DMS79 (cell line): ENCODE results near the gene SLC6A3.
"Not testable (repeated sequence)": the region's sequence is repeated elsewhere in the genome, so short reads cannot be mapped to it uniquely, and the experiment has no call there.

Experiments used
- DNase-seq: peaks from one replicate; lab custom pipeline; 2025; lab: John Stamatoyannopoulos, UW

SLC6A3 gene

DNA sequence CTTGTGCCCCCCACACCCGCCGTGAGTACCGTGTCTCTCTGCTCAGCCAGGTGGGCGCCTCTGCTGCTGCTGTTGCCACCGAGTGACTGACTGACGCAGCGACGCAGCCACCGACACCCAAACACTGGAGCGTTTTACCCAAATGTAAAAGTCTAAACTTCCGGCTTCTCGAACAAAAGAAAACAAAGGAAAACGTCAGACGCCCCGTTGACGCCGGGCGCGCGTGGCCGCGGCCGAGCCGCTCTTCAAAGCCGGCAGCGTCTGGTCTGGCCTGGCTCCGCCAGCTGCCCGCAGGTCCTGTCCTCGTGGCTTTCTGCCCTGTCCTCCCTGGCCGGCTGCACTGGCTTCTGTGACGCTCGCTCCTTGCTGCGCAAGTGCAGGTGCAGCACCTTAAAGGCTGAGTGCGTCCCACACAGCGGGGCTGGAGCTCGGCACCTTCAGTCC lies 58.9 kb downstream of the SLC6A3 start:
- peak; percentile 51 for DNase-seq

DNA sequence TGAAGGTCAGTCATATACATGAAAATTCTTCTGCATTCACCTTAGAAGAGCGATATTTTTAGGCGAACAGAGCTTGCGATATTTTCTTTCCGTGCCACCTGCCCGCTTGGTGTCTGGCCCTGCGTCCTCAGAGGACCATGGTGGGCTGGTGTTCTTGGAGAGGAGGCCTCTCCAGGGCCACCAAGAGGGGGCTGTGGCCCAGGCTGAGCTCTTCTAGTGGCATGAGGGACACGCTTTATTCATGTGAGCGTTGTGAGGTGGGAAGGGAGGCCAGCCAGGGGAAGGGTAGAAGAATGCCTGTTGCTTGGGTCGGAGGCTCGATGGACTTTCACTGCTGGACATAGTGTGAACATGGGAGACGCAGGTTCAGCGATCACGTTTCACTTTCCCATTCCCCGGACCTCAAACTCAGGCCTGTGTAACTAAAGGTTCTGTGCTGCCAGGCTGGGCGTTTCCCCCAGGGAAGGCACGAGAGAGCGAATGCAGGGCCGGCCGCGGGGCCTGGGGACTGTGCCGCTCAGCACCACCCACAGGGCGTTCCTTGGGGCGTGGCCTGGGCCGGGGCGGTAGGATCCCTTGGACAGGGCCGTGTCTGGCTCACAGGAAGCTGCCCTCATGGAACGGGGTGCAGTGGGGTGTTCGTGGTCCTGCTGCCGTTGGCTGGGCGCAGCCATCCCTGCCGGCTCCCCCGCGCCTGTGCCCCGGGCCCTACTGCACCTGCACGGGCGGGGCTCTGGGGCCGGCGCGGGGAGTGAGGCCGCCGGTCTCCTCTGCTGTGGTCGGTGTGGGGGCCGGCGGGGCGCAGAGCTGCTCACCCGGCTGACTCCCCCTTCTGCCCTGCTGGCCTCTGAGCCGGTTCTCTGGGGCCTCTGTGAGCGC lies 59.6 kb downstream of the SLC6A3 start:
- DNase-seq, result peak; percentile 53

DNA sequence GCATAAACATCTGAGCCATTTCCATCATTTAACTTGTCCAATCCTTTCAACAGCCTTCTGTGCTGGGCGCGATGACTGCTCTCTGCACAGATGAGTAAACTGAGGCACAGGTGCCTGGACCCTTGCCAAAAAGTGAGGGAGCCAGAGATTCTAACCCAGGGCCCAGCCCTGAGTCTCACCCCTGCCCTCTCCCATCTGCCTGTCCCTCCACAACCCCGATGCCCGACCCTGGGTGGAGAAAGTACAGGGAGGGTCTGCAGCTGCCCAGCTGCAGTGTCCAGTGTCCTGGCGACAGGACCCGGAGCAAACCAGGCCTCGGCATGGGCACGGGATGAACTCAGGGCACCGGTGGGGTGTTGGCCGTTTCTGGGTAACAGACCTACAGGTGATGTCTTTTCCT lies 60.7 kb downstream of the SLC6A3 start:
- DNase-seq, result no peak

DNA sequence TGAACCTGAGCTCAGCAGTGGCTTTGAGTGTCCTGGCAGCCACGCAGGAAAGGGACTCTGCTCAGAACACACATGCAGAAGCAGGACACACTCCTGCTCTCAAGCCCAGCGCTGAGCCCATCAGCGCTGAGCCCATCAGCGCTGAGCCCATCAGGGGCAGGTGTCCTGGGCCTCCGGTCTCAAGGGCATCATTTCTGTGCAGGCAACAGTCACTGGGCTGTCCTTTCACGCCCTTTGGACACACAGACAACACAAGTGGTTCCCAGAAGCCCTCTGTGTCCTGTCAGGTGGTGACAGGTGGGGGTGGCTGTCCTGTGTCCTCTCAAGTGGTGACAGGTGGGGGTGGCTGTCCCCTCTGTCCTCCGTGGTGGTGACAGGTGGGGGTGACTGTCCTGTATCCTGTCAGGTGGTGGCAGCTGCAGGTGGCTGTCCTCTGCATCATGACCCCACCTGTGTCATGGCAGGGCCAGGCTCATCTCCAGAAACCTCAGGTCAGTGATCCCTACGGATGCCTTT lies 61.3 kb downstream of the SLC6A3 start:
- DNase-seq, result no peak

DNA sequence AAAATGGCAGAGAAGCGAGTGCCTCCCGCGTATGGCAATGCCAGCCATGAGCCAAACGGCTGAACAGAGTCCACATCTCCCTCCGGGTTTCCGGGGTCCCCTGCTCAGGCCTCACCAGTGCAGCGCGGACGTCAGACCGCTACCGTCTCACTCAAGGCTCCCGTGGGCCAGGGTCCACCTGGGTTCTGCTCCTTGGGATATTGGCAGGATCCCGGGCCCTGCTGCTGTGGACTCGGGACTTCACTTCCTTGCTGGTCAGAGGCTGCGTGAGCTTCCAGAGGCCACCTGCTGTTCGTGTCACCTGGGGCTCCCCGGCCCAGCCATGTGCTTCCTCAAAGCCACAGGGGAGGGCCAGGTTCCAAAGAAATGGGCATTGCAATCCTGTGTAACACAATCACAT lies 61.9 kb downstream of the SLC6A3 start:
- no peak for DNase-seq

DNA sequence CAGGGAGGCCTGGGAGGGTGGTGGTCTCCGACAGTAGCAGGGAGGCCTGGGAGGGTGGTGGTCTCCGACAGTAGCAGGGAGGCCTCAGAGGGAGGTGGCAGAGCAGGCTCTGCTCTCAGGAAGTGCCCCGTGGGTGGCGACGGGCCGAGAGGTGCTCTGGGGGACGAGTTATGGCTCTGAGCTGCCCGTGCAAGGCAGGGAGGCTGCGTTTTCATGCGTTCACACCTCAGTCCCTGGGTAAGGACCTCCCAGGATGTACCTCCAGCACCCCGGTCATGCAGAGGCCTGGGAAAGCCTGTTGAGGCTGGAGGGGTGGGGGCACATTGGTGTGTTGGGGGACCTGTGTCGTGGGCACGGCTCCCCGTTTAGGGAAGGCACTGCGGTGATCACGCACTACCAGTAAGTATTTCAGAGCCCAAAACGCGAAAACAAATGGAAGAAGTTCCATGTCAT lies 63.0 kb downstream of the SLC6A3 start:
- DNase-seq, result no peak

DNA sequence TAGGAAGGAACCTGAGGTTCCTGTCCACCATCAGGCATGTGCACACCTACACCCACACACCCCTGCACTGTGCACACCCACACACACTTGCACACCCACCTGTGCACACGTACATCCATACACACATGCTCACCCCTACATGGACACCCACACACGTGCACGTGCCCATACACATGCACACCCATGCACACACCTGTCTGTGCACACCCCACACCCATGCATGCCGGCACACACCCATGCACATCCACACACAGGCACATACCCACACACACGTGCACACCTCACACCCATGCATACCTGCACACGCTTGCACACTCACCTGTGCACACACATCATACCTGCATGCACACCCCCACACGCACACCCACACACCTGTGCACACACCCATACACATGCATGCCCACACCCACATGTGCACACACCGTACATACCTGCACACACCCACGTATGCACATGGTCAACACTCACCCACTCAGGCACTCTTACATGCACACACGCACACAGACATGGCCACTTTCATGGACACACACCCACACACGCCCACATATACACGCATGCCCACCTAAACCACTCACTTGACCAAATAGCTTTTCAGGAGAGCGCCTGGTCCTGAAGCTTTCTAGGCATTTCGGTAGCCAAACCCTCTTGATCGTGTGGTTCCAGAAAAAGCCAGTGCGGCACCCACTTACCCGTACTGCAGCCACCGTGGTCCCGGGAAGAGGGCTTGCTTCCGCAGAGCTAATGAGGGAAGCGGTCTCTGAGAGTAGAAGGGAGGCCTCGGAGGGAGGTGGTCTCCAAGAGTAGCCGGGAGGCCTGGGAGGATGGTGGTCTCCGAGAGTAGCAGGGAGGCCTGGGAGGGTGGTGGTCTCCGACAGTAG lies 63.6 kb downstream of the SLC6A3 start:
- DNase-seq, result no peak

DNA sequence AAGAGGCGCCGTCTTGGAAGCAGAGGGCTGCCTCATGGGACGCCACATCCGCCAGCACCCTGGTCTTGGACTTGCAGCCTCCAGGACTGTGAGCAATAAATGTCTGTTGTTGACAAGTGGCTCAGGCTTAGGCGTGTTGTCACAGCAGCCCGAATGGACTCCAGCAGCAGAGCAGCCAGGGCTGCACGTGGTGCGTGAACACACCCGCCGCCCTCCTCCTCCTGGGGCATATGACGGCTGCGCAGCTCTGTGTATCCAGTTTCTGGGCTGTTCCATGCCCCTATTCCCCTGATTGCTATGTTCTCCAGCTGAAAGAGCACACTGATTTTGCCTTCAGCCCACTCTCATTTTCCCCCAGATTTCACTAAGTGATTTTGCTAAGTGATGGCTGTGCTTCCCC lies 64.3 kb downstream of the SLC6A3 start:
- DNase-seq, result no peak

DNA sequence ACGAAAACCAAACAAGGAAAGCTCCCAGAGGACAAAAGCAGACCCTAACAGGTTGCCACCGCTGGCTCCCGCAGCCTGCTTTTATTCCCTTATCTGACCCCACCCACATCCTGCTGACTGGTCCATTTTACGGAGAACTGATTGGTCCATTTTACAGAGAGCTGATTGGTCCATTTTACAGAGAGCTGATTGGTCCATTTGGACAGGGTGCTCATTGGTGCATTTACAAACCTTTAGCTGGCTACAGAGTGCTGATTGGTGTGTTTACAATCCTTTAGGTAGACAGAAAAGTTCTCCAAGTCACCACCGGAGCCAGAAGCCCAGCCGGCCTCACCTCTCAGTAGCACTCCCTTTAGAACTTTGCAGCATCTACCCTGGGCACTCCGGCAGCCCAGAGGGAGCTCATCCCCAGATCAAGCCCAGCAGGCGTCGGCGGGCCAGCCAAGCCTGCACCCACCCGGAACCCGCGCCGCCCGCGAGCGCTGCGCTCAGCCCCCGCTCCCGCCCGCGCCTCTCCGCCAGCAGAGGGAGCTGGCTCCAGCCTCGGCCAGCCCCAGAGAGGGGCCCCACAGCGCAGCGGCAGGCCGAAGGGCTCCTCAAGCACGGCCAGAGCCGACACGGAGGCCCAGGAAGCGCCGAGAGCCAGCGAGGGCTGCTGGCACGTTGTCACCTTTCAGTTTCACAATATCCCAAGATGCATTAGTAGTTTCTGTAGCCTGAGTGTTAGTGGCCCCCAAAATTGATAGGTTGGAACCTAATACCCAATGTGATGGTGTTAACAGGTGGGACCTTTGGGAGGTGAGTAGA lies 65.0 kb downstream of the SLC6A3 start:
- DNase-seq, result no peak

DNA sequence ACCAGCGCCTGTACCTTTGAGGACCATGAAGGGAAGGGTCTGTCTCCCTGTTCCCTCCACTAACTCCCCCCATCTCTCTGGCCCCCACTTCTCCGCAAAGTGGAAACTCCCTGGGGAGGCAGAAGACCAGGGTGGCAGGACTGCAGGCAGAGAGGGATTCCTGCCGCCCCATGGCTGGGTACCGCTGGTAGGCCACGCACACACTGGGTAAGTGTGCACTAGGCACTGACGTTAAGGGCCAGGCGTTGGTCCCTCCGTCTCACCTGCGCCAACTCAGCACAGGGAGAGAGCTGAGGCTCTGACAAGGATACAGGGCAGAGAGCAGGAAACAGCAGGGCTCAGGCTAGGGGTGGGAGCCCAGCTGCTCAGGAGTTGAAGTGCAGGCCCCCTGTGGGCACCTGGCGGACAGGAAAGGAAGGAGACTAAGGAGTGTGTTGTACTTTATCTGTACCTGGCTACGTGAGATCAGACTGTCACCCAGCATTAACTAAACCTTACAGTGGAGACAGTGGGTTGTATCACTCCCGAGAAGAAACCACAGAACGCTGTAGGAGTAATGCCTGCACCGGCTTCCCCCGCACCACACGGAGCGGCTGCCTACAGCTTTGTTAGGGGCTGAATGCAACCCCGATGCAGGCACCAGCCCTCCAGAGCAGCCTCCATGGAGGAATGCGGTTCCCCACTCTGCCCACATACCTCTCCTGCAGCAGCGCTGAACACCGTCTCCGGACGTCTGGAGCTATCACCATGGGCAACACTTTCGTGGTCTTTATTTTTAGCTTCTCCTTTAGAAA lies 66.2 kb downstream of the SLC6A3 start:
- no peak for DNase-seq

DNA sequence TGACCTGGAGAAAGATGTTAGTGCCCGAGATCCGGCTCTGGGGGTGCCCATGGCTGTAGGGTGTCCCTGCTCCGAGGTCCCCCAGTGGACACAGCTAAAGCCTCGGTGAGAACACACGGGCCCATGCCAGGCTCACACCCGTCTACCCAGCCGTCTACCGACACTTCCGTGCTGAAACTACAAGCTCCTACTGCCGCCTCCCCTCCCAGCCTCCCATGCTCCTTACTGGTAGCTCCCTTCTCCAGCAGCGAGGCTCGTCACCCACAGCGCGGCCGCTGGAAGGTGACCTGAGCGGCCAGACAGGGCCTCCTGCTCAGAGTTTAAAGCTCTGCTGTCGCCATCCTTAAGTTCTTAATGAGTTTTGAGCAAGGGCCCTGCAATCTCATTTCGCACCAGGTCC lies 67.1 kb downstream of the SLC6A3 start:
- no peak for DNase-seq

DNA sequence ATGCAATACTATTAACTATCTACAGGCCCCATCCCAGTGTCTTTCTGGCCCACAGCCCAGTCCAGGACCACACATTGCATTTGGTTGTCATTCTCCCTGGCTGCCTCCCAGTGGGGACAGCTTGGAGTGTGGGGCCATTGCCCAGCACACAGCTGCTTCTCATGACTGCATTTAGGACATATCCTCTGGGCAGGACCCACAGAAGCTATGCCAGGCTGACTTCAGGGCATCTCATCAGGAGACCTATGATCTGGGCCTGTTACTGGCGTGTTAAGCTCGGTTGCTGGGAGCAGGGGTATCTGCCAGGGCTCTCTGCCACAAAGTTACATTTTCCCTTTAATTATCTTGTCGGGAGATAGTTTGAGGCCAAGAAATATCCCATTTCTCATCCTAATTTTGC lies 68.3 kb downstream of the SLC6A3 start:
- DNase-seq, result no peak

DNA sequence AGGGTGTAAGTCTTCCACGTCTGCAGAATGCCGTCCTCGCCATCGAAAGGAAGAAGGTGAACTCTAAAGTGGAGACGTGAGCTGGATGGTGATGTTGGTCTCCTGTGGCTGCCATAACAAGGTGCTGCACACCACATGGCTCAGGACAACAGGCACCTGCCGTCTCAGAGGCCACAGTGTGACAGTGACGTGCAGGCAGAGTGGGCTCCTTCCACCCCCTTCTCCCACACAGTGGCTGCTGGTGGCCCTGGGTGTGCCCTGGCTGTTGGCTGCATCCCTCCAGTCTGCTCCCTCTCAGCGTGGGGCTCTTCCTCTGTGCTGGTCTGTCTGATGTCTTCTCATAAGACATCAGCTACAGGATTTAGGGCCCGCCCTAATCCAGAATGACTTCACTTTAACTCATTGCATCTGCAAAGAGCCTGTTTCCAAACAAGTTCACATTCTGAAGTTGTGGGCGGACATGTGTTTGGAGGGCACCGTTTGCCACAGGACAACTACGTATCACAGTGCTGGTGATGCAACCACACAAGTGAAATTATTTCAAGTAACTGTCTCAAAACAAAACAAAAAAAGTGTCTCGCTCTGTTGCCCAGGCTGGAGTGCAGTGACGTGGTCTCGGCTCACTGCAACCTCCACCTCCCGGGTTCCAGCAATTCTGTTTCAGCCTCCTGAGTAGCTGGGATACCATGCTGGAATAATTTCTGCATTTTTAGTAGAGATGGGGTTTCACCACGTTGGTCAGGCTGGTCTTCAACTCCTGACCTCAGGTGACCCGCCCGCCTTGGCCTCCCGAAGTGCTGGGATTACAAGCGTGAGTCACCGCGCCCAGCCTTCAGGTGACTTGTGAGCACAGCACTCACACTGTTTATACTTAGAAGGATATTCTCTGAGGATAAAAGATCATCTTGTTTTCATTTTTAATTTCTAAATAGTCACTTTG lies 69.1 kb downstream of the SLC6A3 start:
- no peak for DNase-seq

DNA sequence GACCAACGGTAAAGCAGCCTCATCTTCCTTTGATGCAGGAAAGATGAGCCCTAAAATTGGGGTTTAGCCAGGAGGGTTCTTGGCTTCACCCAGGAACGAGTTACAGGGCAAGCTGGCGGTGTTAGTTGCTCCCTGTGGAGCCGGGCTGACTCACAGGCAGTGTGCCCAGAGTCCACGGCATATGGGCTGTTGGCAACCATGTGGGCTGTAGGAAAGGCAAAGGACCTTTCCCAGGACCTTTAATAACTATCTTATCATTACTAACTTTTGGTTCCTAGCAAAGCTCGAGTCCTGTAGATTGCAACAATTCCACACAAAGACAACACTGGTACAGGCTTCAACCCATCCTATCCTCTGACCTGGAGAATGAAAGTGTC lies 70.6 kb downstream of the SLC6A3 start:
- DNase-seq, result no peak

DNA sequence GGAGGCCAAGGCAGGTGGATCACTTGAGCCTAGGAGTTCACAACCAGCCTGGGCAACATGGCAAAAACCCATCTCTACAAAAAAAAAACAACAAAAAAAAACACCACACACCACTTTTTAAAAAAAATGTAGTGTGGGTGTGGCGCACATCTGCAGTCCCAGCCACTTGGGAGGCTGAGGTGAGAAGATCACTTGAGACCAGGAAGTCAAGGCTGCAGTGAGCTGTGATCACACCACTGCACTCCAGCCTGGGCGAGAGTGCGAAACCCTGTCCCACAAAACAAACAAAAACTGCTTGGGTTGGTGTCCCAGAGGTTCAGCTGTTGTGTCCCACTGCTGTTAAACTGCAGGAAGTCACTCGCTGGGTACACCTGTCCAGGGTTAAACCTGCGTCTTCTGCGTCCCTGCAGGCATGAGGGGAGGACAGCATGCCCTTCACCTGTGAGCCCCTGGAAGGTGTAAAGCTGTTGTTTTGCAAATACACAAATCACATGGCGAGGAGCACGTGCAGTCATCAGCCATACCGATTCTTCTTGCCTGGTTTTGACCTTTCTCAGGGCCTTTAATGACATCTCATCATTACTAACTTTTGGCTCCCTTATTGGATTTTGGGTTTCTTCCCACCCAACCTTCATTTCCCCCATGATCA lies 71.1 kb downstream of the SLC6A3 start:
- no peak for DNase-seq

DNA sequence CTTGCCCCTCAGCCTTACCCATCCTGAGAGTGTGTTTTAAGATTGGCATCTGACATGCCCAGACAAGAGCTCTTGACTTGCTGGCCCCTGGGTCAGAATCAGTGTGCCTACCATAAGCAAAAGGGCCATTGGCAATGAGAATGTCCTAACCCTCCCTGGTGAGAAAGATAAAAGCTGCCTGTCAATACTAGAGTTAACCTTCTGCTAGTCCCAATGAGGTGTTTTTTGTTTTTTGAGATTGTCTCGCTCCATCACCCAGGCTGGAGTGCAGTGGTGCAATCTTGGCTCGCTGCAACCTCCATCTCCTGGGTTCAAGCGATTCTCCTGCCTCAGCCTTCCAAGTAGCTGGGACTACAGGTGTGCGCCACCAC lies 73.3 kb downstream of the SLC6A3 start:
- DNase-seq, result not testable (repeated sequence)

DNA sequence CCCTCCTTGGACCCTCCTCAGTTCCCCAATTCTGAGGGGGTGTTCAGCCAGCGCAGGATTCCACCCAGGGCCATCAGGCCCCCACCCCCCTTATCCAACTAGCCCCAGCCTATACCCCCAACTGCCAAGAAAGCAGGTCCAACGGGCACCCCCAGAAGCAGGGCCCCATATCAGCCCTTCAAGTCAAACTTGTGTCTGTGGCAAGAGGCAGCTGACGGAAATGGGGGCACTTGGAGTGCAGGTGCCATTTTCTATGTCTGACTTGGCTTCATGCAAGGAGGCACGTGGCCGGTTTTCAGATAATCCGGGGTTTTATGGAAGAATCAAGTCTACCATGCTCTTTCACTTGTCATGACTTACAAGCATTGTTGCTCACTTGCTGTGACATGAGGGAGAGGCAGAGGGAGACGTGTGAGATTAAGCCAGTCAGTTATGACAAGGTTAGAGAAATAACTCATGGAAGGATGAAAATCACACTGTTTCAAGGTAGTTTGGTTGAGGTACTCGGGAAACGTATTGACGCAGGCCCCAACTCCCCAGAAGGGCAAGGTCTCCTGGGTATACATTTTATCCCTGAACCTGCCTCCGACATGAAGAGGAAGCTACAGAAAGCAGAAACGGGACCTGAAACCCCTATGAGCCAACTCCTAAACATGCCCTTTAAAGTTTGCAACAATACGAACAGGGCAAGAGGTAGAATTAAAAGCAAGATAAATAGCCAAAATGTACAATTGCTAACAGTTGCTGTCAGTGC lies 73.8 kb downstream of the SLC6A3 start:
- no peak for DNase-seq

DNA sequence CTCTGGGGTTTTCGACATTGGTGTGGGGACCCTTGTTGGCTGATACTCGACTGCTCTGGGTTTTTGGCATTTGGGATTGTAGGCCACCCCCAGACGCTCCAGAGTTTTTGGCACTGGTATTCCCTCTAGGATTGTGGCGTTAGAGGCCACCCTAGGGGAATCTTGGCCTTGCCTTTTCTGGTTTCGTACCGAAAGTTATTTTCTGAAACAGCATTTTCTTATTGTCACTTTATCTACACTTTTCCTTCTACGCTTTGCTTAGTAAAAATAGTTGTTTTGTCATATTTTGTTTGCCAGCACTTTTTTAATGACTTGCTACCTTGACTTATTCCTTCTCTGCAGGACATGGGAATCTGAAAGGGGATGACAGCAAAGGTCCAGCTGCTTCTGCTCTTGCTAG lies 75.2 kb downstream of the SLC6A3 start:
- no peak for DNase-seq

DNA sequence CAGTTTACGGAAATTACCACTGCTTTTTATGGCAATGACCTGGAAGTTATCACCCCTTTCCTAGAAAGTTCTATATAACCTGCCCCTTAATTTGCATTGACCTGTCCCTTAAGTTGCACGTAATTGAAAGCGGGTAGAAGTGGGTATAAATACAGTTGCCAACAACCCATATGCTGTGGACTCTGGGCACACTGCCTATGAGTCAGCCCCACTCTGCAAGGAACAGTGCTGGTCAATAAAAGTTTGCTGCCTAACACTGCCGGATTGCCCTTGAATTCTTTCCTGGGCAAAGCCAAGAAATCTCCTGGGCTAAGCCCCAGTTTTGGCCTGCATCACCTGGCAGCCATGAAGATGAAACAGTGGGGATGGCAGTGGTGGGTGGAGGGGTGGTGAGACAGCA lies 76.5 kb downstream of the SLC6A3 start:
- DNase-seq, result no peak
